GM19395 (cell line): ENCODE measurements around the gene ARHGEF18.

ENCODE experiments used
- ATAC-seq: cut with Tn5 transposase; IDR thresholded peaks from one replicate; pipeline ENCODE4 v1.9.1; 2021; ENCODE audit warnings: mild to moderate bottlenecking, moderate library complexity; ENCODE audit not compliant: unreplicated experiment

ARHGEF18 gene

DNA sequence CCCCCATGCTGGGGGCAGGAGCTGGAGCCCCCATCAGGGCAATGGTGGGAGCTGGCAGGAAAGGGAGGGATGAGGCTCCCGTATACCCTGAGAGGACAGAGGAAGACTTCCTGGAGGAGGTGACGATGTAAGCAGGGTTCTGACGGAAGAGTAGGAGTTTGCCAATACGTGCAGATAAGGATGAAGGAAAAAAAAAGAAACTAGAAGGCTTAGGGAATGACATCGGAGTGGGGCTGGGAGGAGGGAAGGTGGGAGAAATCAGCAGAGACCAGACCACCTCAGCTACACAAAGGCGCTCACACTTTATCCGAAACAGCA lies 32.3 kb downstream of the ARHGEF18 start:
- ATAC-seq = no peak

DNA sequence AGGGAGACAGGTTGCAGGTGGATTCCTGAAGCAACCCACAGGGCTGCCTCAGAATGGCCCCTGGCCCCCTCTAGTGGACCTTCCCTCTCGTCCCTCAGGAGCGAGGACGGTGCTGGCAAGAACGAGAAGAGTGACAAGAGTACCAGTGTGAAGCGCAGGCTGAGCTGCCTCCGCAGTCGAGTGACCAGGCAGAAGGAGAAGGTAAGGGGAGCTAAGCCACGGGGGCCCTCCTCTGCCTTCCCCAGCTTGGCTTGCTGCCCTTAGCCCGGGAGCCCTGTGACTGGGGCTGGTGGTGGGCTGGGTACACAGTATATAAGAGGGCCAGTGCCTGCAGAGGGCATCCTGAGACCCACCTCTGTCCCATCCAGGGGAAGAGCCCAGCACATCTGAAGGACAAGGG lies 34.0 kb downstream of the ARHGEF18 start:
- ATAC-seq = no peak

DNA sequence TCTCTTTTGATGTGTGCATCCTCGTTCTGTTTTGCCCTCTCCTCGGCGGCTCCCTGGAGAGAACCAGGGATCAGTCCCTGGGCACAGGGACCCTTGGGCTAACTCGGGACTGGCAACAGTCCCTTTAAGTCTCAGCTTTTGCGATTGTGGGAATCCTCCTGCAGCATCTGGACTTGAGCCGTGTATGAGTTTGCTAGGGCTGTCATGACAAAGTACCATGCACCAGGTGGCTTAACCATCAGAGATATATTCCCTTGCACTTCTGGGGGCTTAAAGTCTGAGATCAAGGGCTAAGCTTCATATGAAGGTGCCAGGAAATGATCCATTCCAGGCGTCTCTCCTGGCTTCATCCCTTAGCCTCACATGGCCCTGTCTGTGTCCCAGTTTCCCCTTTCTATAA lies 34.5 kb downstream of the ARHGEF18 start:
- no peak for ATAC-seq

DNA sequence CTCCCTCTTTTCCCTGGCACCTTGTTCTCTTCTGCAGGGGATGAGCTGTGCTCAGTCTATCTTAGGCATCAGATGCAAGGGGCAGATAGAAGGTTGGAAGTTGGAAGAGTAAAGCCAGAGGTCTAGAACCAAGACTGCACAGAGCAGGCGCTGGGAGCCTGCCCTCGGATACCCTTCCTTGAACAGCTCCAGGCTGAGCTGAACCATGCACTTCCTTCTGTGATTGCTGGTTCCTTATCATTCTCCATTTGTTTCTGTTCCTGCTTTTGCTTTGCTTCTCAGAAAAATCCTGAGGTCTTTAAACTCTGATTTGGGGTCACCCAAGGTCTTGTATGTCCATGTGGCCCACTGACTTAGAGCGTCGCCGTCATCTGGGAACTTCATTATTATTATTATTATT lies 36.3 kb downstream of the ARHGEF18 start:
- no peak for ATAC-seq

DNA sequence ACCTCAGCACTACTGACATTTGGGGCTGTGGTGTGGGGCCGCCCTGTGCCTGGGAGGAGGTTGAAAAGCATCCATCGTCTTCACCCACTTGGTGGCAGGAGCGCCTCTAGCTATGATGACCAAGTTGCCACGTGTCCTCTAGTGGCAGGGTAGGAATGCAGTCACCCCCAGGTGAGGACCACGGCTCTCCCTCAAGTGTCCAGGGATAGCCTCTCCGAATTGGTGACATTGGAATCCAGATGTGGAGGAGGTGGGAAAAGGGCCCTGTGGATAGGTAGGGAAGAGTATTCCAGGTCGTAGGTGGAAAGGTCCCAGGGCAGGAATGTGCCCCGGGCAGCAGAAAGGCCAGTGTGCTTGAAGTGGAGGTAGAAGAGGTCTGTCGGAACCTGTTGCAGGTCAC lies 37.6 kb downstream of the ARHGEF18 start:
- ATAC-seq = no peak

DNA sequence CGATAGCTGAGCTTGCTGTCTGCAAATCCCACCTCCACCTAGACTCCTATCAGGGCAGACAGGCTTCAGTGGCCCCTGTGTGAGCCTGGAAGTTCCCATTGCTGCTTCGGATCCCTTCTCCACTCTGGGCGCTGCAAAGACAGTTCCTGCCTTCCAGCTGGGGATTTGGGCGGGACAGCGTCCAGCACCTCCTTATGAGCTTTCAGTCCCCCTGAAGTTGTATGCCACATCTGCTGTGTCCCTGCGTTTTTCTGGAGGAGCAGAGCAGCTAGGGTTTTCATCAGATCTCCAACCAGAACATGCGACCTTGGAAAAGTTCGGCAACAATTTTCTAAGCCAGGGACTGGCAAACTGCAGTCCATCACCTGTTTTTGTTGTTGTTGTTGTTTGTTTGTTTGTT lies 38.0 kb downstream of the ARHGEF18 start:
- no peak for ATAC-seq

DNA sequence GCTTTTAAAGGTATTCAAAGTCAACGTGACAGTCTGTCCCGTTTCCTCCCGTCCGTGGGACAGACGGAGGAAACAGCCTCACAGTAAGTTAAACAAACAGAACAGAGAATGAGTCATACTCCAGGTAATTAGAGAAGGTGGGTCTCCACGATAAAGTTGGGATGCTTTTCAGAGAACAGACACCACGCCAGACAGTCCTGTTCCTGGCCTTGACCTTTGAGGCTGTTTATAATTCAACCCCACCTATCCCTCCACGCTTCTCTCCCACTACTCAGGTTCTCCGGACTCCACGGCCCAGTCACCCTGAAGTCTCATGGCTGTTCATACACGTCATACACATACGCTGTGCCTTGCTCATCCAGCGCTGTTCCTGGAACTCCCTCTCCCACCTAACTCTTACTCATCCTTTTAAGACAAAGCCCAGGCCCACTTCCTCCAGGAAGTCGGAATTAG lies 42.5 kb downstream of the ARHGEF18 start:
- no peak for ATAC-seq

DNA sequence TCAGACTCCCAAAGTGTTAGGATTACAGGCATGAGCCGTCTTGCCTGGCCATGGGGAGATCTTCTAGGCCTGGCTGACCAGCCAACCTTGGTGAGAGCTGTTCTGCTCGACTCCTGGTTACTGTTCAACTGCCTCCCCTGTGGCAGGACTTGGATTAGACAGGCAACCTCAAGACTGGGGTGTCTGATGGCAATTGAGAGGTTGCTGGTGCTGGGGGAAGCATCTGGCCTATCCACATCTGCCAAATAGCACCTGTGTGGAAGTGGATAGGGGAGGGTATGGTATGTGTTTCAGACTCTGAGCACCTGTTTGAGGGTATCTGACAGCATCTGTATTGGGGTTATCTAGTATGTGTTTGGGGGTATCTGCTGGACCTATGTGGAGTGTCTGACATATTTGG lies 44.7 kb downstream of the ARHGEF18 start:
- ATAC-seq = no peak

DNA sequence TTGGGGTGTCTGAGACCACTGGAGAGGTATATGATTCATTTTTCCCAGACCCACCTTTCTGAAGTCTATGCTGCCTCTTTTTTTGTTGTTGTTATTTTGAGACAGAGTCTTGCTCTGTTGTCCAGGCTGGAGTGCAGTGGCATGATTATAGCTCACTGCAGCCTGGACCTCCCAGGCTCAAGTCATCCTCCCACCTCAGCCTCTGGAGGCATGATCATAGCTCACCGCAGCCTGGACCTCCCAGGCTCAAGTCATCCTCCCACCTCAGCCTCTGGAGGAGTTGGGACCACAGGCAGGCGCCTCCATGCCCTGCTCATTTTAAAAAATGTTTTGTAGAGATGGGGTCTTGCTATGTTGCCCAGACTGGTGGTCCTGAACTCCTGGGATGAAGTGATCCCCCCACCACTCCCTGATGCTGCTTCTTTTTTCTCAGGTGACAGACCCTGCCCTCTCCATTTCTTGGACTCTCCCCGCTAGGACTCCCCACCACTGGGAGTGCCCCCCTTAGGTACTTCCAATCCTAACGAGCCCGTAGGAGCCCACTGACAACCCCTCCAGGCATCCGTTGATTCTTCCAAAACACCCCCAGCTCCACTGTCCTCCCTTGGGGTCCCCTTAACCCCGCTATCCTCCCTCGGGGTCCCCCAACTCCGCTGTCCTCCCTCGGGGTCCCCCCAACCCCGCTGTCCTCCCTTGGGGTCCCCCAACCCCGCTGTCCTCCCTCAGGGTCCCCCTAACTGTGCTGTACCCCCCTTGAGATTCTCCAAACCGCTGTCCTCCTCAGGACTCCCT lies 45.4 kb downstream of the ARHGEF18 start:
- no peak for ATAC-seq

DNA sequence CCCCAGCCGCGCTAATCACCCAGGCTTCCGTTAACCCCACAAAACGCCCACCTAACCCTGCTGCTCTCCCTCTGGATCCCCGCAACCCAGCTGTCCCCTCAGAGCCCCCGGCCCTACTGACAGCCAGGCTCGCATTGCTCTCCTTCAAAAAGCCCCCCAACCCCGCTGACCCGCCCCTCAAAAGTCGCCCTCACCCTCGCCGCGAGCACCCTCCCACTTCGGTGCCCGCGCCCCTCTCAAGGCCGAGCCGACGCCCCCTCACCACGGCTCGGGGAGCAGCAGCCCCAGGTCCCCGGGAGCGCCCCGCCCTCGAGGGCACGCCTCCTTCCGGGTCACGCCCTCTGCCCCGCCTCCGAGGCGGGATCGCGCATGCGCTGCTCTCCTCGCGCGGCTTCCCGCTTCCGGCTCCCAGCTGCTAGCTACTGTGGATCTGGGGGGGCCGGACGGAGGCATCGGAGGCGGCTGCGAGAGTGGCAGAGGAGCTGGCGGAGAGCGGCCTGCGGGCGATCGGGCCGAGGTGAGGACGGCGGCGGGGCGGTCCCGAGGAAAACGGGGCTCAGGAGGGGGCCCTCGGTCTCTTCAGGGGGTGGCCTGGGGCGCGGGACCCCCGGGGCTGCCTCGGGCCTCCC lies 46.1 kb downstream of the ARHGEF18 start:
- ATAC-seq = peak; percentile 61

DNA sequence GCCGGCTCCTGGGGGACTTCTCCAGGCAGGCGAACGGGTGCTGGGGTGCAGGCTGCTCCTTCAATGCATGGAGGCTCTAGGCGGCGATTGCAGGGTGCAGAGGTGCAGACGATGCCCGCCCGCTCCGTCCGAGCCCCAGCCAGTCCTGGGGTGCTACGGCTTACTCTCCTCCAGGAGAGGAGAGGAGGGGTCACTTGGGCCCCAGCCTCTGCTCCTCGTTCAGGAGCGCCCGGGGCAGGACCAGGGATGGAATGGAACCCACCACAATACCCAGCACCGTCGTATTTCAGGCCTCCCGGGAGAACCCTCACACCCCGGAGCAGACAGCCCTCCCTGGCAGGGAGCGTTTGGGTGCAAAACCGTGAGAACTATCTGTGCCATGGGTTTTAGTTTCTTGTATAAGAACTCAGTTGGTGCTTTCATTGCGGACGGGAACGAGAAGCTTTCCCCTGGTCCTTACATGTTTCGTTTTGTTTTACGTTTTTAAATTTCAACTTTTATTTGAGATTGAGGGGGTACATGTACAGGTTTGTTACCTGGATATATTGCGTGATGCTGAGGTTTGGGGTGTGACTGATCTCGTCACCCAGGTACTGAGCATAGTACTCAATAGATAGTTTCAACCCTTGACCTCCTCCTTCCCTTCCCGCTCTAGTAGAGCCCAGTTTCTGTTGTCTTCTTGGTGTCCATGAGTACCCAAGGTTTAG lies 46.8 kb downstream of the ARHGEF18 start:
- ATAC-seq = no peak

DNA sequence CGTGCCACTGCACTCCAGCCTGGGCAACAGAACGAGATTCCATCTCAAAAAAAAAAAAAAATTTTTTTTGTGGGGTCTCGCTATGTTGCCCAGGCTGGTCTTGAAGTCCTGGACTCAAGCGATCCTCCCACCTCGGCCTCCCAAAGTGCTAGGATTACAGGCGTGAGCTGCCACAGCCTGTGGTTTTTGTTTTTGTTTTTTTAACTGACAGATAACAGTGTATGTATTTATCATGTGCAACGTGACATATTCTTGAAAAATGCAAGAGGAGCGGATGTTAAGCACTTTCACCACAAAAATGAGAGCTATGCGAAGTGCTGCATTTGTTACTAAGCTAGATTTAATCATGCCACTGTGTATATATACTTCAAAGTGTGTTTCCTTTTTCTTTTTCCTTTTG lies 49.0 kb downstream of the ARHGEF18 start:
- no peak for ATAC-seq
